ENCODE measurements around the gene MUC4.

Gene MUC4, protein sequence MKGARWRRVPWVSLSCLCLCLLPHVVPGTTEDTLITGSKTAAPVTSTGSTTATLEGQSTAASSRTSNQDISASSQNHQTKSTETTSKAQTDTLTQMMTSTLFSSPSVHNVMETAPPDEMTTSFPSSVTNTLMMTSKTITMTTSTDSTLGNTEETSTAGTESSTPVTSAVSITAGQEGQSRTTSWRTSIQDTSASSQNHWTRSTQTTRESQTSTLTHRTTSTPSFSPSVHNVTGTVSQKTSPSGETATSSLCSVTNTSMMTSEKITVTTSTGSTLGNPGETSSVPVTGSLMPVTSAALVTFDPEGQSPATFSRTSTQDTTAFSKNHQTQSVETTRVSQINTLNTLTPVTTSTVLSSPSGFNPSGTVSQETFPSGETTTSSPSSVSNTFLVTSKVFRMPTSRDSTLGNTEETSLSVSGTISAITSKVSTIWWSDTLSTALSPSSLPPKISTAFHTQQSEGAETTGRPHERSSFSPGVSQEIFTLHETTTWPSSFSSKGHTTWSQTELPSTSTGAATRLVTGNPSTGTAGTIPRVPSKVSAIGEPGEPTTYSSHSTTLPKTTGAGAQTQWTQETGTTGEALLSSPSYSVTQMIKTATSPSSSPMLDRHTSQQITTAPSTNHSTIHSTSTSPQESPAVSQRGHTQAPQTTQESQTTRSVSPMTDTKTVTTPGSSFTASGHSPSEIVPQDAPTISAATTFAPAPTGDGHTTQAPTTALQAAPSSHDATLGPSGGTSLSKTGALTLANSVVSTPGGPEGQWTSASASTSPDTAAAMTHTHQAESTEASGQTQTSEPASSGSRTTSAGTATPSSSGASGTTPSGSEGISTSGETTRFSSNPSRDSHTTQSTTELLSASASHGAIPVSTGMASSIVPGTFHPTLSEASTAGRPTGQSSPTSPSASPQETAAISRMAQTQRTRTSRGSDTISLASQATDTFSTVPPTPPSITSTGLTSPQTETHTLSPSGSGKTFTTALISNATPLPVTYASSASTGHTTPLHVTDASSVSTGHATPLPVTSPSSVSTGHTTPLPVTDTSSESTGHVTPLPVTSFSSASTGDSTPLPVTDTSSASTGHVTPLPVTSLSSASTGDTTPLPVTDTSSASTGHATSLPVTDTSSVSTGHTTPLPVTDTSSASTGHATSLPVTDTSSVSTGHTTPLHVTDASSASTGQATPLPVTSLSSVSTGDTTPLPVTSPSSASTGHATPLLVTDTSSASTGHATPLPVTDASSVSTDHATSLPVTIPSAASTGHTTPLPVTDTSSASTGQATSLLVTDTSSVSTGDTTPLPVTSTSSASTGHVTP (N-terminal part only)

DNA sequence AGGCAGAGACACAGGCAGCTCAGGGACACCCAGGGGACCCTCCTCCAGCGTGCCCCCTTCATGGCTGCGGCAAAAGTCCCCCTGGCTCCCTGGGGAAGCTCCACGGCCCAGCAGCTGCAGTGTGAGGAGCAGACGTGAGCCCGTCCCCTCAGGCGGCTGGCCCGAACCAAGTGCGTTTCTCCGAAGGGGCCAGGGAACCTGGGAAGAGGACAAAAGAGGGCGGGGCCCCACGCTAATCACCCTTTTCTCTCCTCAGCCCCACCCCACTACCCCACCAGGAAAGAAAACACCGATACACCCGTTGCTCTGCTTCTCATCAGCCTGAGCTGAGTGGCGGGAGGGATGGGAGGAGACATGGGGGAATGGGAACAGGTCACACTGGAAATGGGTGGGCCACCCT, at the start of gene MUC4:
Gene MUC4 (minus strand): TSS at position 174 of the 400 bp plus-strand sequence. CDS start 112 bp downstream, at position 62.
- no peak for DNase-seq

DNA sequence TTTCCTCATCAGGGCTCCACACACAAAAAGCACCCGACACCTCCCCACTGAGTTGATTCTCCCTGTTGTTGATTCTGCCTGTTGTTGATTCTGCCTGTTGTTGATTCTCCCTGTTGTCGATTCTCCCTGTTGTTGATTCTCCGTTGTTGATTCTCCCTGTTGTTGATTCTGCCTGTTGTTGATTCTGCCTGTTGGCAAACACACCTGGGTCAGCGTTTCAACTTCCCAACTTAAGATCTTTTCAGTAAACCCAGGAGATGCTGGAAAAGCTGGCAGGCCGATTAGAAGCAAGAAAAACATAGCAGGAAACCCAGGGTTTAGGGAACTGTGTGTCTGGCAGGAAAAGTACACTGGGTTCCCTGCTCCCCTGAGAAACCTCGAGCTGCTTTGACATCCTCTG, 48.7 kb upstream of the MUC4 start:
- DNase-seq = no peak

- DNase-seq = no peak
These were observed 48.2 kb upstream of the MUC4 start for GRCh38 chr3:195859846-195860411.

DNA sequence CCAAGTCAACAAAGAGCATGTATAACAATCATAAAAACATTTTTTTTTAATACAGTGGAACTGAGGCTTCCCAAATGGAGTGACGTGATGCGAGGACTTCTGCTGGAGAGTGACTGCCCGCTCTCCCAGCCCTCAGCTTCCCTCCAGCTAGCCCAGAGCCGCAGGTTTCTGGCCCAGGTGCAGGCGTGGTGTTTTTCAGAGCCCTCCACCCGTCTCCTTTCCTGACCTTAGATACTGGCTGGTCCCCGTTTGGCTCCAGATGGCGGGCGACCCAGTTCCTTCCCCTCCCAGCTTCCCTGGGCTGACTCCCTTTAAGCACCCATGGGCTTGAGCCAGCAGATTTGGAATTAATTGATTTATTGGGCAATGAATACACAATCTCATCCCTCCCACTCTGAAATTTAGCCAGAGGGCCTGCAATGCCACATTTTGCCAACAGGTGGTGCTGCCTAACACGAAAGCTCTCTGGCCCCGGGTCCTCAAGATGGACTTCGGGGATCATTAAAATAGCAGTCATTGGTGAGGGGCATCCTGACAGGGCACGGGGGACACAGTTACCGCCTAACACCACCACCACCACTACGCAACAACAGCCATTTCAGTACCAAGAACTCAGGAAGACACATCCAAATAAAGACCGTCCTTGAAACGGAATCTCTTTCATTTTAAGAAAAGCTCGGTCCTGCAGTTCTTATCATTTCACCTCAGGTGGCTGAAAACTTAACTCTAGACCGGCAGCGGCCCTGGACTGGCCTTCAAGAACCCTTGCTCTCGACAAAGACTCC, 47.5 kb upstream of the MUC4 start:
- DNase-seq = peak; percentile 77

DNA sequence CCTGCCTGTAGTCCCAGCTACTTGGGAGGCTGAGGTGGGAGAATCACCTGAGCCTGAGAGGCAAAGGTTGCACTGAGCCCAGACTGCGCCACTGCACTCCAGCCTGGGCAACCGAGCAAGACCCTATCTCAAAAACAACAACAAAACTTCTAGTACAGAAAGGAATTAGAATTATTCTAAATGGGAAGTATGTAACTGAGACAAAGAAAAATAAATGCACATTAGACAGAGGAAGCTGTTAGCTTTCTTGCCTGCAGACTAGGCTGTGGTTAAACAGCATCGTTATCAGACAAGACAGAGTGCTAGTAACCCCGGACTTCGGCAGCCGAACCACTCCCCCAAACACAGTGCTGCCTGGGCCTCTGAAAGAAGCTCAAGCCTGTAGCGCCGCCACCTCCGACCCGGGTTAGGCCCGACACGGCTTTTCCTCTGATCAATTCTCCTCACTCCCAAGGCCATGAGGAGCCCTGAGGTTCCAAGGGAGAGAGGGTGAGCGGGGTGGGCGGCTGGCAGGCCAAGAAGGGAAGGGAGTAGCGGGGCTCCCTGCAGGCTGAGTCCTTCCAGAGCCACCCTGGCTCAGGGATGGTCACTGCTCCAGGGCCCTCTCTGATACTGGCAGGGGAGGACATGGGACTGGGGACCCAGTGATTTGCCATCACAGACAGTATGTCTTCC, 44.8 kb upstream of the MUC4 start:
- DNase-seq = no peak

DNA sequence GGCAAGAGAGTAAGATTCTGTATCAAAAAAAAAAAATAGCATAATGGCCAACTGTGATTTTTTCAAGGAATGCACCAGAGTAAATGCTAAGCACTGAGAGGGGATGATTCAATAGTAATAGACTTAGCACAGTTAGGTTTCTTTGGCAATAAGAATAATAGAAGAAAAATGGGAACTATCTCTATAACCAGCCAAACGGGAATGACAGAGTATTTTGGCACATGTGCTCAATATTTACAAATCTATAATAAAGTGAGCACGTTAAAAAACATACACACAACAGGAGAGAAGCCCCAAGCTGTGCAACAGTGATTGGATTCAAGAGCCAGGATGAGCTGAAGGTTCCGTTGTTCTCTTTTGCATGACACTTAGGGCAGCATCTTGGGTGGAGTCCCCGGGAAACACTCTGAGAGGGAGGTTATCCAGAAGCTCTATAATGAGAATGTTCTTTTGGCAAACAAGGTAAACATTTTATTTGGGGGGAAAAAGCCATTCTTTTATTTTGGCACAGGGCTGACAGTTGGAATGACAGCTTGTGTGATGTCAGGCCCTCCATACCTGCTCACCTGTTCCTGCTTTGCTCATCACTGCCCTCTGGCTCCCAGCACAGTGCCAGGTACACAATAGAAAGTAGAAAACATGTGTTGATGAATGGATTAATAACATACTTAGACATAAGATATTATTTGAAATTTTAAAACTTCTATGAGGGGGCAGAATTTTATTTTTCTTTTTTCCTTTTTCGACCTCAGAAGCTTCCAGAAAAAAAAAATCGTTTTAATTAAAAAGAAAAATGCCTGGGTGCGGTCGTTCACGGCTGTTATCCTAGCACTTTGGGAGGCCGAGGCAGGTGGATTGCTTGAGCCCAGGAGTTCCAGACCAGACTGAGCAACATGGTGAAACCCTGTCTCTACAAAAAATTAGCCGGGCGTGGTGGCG, 44.0 kb upstream of the MUC4 start:
- DNase-seq = no peak

DNA sequence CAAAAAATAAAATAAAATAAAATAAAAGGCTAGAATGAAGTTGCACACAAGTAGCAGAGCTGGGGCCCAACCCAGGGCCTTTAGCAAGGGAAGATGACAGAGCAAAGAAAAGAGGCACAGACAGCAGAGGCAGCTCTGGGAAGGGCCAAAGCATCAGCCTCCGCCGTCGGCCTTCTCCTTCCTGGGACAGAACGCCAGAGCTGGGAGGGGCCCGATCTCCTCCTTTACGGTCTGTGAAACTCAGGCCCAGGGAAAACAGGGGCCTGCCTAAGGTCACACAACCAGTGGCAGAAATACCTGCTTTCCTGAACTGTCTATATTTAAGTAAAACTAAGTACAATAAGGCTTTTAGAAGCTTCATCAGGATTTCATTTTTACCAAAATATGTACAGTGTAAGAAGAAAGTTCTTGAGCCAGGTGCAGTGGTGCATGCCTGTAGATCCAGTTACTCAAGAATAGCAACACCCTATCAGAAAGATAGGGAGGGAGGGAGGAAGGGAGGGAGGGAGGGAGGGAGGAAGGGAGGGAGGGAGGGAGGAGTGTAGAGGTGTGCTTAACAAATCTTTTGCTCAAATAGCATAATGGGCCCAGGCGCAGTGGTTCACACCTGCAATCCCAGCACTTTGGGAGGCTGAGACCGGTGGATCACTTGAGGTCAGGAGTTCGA, 43.0 kb upstream of the MUC4 start:
- DNase-seq = no peak

GRCh38 chr3:195853996-195854395, 42.3 kb upstream of the MUC4 start:
- DNase-seq = no peak

- DNase-seq = no peak
These were observed 41.3 kb upstream of the MUC4 start for GRCh38 chr3:195853036-195853435.

GRCh38 chr3:195850857-195851543, 39.3 kb upstream of the MUC4 start:
- peak; percentile 92 for DNase-seq

DNA sequence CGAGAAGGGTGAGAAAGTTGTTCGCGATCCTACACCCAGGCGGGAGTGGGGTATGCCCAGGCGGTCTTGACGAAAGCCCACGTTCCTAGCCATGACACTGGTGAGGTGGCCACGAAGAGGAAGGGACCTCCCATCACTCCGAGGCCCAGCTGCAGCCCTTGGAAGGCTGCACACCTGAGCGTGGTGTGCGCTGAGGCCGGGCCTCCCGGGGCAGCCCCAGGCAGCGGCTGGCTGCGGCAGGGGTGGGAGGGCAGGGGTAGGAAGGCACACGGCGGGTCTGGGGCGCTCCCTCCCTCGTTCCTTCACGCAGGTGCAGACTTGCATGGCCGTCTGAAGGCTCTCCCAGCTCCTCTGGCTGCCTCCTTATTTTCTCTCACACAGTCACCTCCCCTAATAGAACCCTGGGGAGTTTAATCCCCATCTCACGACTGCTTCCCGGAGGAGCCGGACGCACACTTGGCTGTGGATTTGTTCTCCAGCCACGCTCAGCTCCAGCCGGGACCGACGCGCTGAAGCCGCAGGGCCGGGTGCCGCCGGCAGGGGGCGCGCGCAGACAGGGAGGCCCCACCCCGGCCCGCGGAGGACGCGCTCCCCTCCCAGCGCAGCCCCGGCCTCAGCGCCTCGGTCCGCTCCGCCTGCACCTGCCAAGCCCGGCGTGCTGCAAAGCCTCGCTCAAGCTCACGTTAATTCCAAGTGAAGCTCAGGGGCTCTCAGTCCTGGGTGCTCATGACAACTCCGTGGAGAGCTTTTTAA, 37.8 kb upstream of the MUC4 start:
- no peak for DNase-seq

- DNase-seq = no peak
These were observed 35.6 kb upstream of the MUC4 start for GRCh38 chr3:195847055-195847950.

DNA sequence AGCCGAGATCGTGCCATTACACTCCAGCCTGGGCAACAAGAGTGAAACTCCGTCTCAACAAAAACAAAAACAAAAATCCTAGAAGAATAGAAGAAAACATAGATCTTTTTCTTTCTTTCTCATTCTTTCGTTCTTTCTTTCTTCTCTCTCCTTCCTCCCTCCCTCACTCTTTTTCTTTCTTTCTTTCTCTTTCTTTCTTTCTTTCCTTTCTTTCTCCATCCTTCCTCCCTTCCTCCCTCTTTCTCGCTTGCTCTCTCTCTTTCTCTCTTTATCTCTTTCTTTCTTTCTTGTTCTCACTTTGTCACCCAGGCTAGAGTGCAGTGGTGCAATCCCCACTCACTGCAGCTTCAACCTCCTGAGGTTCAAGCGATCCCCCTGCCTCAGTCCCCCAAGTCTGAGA, 33.8 kb upstream of the MUC4 start:
- no peak for DNase-seq

GRCh38 chr3:195844671-195845218, 33.0 kb upstream of the MUC4 start:
- DNase-seq = no peak

DNA sequence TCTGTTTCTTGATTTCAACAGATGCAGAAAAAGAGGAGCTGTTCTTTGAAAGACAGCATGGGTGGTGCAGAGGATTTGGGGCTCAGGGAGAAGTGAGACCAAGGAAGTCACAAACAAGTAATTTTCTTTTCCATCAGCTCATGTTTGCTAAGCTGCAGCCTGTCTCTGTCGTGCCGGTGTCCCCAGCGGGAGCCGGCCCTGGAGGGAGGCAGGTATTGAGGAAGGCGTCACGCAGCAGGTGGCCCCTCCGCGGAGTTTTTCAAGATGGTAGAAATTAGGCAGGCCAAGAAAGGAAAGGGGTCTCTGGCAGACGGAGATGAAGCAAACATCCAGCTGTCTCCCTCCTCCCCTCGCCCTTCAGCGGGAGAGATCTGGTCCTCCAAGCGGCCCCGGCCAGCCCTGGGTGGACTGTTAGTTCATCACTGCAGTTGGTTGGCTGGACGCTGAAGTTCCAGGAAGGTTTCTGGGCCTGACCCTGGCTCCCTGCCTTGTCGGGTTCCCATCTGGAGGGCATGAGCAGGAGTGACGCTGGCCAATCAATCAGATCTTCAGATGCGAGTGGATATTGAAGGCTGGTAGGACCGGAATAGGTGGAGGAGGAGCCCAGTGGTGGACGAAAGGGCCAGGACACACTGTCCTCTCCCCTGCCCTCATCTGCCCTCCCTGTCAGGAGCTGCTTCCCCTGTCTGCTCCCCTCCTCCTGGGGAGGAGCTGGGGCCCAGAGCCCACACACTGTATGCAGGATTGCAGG, 27.7 kb upstream of the MUC4 start:
- DNase-seq = no peak

- no peak for DNase-seq
These were observed 27.0 kb upstream of the MUC4 start for GRCh38 chr3:195838714-195839113.
